ENCODE measurements around the gene CRYL1.

DNA sequence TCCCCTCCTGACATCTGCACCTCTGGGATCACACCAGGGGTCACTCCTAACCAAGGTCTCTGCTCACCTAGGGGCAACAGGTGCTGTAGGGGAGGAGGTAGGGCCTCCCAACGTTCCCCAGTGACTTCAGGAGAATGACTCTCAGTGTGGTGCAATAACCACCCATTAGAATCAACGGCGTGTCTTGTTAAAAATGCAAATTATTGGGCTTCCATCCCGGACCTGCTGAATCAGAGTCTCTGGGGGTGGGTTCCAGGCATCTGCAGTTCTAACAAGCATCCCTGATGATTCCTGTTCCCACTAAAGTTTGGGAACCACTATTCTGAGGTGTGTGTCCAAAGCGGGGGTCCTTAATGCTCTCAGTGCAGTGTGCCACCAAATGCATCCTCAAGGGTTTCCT is 84.6 kb downstream of the CRYL1 start:
- TF ChIP-seq POLR2A (IDR thresholded peaks at IDR 0.05; ENCODE audit: low read length) (no peak), MAZ (IDR thresholded peaks at IDR 0.05; ENCODE audit: borderline replicate concordance, low read depth, low read length) (no peak)
